Measurements from ENCODE around the gene IL20RA.
A peak's percentile ranks its signal among the peaks of the same experiment; 100 is the strongest.
"Not testable (repeated sequence)": the region's sequence is repeated elsewhere in the genome, so short reads cannot be mapped to it uniquely, and the experiment has no call there.

Gene IL20RA

DNA sequence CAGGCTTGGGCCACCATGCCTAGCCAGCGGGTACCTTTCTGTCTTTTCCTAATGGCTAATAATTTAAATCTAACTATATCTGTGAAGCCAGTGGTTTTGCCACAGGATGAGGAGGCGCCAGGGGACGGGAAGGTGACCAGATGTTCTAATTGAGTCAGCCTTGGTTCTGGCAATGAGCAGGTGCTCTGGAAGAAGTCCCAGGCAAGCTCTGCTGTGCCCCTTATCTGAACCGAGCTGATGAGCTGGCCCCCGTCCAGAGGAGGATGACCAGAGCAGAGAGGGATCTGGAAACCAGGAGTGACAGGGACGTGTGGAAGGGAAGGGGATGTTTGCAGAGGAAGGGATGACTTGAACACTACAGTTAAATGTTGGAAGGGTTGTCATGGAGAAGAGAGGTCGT lies 75.9 kb downstream of the IL20RA start:
- DNase-seq, result no peak

DNA sequence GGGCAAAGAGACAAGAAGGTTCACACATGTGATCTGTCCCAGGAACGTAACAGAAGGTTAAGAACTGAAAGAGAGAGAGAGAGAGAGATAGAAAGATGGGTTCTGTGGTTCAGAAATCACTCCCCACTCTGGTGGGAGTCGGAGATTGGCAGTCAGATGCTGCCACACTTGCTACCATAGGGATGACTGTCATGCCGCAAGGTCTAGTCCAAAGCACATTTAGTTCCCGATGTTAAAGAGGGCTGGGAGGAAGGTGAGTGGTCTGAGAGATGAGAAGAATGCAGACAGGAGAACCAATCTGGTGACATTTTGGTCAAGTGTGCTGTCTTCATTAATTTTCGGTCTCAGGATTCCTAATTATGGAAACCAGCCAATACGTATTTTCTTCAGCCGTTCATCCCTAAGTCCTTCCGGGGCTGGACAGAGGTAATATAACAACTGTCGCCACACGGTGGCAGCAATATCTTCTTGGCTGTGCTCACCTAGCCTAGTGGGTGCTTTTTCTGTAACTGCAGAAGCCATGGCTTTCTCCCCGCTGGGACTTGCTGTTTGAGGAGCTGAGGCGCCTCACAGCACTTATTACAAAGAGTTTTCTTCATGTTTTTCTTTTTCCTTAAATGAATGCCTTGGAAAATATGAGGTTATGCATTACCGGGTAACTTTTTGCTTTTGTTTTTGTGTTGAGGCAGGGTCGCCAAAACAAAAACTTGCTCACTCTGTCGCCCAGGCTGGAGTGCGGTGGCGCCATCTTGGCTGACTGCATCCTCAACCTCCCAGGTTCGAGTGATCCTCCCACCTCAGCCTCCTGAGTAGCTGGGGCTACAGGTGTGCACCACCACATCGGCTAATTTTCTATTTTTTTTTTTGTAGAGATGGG lies 76.7 kb downstream of the IL20RA start:
- DNase-seq, result peak; percentile 78

DNA sequence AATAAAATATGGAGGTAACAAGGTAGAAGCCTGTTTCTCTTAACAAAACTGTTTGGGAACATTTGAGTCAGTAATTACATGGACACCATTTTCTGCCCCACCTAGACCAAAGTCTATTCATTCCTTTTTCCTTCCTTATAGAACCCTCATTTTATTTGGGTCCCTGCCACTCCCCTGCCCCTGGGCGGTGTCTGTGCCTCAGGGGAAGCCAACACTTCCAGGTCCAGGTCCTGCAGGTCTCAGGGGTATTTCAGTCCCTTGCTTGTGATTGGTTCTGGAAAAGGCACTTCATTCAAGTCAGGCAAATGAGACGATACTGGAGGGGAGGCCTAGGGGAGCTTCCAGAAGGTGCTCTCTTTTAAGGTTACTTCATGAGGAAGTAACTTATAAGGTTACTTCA lies 80.4 kb downstream of the IL20RA start:
- DNase-seq, result no peak

DNA sequence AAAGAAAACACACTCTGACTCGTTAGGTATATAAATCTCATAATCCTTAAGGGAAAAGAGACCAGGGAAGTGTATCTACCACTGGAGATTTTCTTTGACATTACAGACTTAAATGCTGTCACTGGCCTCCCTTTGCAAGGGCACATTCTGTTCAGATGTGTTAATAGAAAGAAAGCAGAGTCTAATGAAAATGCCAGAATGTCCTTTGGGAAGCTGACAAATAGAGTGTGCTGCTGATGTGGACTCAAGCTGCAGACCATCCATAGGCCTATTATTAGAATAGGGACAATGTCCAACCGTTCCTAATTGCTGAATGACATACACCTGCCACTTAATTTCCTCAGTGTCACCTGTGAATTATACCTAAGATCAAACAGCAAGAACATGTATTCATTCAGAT lies 81.5 kb downstream of the IL20RA start:
- no peak for DNase-seq

DNA sequence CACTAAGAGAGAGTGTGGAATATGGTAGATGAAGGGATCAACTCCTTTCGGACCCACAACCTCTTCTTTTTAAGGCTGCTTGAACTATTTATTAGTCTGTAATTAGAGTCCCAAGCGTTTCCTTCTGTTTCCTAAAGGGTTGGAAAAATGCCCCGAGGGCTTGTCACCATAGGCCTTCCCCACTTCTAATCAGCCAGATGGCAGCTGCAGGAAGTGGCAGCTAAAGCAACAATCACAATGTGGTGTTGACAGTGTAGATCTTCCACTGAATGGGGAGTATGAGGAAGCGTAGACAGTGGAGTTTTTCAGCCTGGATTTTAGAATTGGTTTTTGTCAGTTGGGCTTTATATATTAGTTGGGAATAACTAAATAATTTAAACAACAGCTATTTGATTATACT lies 82.1 kb downstream of the IL20RA start:
- no peak for DNase-seq

DNA sequence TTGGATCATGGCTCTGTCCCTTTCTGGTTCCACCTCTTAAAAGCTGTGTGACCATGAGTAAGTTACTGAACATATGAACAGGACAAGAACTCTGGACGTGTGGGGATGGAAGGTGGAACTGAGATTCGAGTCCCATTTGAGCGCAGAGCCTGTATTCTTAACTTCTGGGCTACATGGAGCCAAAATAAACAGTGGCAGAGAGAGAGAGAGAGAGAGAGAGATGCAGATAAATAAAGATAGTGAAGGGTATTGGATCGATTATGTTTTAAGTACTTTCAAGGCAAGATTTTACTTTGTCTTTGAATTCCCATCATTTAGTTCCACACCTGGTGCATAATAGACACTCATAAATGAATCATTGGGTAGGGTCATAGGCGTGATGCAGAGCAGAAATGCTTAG lies 82.9 kb downstream of the IL20RA start:
- DNase-seq, result no peak

DNA sequence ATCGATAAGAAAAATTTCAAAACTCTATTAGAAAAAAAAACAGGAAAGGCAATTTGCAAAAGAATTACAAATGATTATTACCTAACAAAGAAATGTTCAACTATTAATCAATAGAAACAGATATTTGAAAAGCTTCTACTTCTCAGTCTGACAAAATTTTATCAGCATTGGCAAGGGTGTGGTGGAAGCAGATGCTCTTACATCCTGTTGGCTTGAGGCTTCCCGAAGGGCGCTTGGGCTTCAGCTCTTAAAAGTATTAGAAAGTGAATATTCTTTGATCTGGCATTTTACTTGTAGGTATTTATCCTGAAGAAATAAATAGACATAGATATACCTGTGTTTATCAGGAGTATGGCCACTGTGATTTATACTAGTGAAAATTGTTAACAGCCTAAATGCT lies 84.0 kb downstream of the IL20RA start:
- DNase-seq, result no peak

DNA sequence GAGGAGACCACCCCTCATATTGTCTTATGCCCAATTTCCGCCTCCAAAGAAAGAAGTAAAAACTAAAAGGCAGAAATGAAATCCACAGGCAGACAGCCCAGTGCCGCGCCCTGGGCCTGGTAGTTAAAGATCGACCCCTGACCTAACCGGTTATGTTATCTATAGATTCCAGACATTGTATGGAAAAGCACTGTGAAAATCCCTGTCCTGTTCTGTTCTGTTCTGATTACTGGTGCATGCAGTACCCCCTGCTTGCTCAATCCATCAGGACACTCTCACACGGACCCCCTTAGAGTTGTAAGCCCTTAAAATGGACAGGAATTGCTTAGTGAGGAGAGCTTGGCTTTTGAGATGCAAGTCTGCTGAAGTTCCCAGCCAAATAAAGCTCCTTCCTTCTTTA lies 84.8 kb downstream of the IL20RA start:
- not testable (repeated sequence) for DNase-seq

DNA sequence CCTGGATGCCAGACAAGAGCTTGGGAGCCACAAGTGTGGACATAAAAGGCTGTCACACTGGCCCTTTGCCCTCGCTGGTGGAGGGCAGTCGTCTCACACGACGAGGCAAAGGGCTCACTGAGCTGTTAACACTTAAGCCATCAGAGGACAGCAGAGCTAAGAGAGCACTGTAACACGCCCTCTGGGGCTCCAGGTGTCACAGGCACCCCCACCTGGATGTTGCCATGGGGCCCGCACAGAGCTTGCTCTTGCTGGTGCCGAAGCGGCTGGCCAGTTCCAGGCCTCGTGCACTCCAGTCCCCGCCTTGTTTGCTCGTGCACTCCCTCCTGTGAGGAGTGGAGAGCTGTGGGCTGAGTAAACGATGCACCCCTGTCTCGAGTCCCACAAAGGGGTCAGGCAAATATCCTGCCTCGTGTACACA lies 85.3 kb downstream of the IL20RA start:
- no peak for DNase-seq

DNA sequence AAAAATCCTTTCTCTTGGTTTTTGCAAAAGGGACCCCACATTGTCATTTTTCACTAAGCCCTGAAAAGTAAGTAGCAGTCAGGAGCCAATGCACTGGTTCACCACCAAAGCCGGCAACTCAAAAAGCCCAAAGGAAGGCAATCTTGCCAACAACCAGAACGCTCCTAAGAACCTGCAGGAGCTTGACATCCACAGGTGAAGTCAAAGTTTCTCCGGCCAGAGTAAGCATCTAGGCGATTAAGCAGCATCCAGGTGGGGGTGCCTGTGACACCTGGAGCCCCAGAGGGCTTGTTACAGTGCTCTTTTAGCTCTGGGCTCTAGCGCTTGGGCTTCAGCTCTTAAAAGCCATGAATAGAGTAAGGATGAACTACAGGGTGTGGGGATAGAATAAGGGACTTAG lies 86.6 kb downstream of the IL20RA start:
- DNase-seq, result no peak

DNA sequence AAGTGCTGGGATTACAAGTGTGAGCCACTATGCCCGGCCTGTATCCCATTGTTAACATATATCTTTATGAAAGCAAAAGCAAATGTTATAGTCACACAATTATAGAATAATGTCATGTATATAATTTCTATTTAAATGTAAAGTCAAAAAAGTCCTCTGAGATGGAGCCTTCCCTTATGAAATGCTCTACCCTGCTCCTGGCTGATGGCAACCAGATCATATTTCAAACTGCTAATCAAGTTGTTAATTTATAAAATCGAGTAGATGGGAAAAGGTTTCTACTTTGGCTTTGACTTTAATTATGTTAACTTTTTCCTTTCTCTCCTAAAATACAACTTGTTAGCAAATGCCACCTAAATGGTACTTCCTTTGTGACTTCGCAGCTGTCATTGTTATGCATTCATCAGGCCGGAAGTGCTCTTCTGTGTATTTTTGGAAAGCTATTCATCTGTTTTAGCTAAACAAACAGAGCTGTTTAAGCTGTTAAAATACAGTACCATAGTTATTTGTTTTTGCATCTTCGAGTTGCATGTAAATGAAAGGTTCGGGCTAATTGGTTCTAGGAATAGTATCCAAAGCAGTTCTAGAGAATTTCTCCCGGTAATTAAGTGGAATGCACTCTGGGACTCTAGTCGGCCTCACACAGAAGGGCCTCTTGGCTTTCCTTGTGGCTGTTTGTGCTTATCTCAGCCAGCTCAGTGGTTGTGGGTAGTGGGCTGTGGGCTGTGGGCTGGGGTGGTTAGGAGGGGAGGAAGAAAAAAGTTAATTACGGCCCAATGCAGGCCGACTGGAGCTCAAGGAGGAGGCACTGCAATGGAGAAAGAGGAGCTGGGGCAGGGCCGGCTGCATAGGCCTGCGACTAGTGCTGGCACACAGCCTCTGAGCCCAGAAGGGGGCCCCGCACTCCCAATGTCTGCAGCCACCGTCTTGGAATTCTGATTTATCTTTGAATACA lies 87.9 kb downstream of the IL20RA start:
- DNase-seq, result no peak

DNA sequence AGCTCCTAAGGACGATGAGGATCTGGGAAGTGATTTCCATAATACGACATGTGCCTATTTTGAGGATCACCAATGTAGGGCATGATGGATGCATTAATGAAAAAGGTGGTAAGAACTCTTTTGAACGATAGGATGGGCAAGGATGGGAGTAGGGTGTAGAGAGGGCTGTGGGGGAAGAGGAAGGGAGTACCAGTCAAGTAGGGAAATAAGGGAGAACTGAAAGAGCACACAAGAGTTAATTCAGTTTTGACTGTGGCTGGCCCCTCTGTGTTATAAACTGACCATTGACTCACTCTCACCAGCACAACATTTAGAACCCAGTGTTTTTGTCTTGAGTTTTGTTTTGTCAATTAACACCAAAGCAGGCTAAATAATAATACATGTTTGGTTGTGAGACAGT lies 89.6 kb downstream of the IL20RA start:
- no peak for DNase-seq

DNA sequence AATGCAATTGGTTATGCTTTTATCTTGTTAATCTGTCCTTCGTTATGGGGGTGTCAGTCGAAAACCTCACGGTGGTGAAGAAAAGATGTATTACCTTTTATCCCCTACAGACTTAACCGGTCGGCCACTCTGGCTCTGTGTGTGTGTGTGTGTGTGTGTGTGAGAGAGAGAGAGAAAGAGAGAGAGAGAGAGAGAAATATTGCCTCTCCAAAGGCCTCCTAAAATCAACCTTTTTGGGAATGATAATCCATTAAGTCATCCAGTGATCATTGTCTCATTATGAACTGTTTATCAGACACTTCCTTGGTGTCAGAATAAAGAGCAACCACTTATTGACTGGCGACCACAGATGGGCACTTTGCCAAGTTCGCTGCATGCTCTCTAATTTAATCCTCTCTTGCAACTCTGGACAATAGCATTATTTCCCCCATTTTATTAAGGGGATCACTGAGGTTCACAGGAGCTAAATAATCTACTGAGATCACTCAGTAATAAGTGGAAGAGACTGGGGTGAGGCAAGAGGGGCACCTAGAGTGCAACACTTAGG lies 92.0 kb downstream of the IL20RA start:
- DNase-seq, result no peak

DNA sequence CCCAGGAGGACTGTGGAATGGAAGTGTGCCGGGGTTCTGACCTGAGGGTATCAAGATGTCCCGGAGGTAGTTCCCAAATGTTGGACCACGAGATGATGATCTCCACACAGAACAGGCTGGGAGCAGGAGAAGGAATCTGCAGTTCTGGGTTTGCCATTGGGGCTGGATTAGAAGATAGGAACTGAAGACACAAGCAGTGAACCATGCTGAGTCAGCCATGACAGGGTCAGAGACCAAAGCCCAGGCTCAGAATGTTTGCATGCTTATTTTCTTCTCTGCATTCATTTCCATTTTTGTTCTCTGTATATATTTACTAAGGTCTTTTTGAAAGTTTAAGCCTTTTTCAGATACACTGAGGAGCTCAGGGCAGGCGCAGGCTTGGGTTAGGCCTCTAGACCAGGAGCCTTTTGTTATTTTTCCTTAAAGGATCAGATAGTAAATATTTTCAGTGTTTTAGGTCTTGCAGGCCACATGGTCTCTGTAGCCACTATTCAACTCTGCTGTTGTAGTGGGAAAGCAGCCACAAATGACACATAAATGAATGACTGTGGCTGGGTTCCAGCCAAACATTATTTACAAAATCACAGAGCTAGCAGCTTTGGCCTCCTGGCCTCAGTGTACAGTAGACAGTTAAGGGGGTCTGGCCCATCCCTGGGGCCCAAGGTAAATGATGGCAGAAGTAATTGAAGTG lies 94.2 kb downstream of the IL20RA start:
- no peak for DNase-seq

Measured in stimulated activated CD4-positive, alpha-beta T cell treated with anti-CD3 and anti-CD28 coated beads, Interleukin-15, amount 100 ng/mL, for 24 hours (primary cell).